Keratinocyte (primary cell): ENCODE results near the gene TRA2A. TPM values are rescaled to one million over a fixed set of nuclear protein-coding genes. Genes with fewer than 3 reads are reported as not detected.

ENCODE experiments used
- DNase-seq: peaks from one replicate; pipeline ENCODE4 v3.0.0-alpha.2; 2011; ENCODE audit warnings: low read depth, missing footprints, low spot score
- FAIRE-seq: peaks from 2 replicates; lab custom pipeline; 2011; peaks lifted over from hg19 to GRCh38; lab: Jason Lieb, UNC
- H2AFZ ChIP-seq: 2 replicates; pipeline ENCODE4 v1.6.0; 2012; ENCODE audit warnings: low read length, control low read depth, inconsistent platforms; ENCODE audit not compliant: control insufficient read depth
- H3K27ac ChIP-seq: 2 replicates; pipeline ENCODE4 v1.5.1; 2011; ENCODE audit warnings: low read length; ENCODE audit not compliant: control insufficient read depth, insufficient read depth
- H3K27me3 ChIP-seq: 3 replicates; pipeline ENCODE4 v1.6.0; 2011; ENCODE audit warnings: low read length; ENCODE audit not compliant: control insufficient read depth, insufficient read depth; ENCODE audit errors: extremely low read depth
- H3K36me3 ChIP-seq, 2 experiments: 2 replicates in 1 of 2; 3 replicates in 1 of 2; pipeline ENCODE4 v1.5.1; 2011; ENCODE audit warnings: low read length in 2 of 2, mild to moderate bottlenecking in 1 of 2; ENCODE audit not compliant: control insufficient read depth in 2 of 2, insufficient read depth in 2 of 2; ENCODE audit errors: extremely low read depth in 1 of 2
- H3K4me1 ChIP-seq: 3 replicates; pipeline ENCODE4 v1.5.1; 2011; ENCODE audit warnings: low read length; ENCODE audit not compliant: control insufficient read depth, insufficient read depth; ENCODE audit errors: extremely low read depth
- H3K4me2 ChIP-seq: 3 replicates; pipeline ENCODE4 v1.6.0; 2011; ENCODE audit warnings: low read depth, low read length; ENCODE audit not compliant: control insufficient read depth, insufficient read depth; ENCODE audit errors: extremely low read depth
- H3K4me3 ChIP-seq, 3 experiments: fragments of 200-600 bp in 1 of 3; sonication (generic) in 1 of 3; 2 replicates in 2 of 3; 3 replicates in 1 of 3; pipeline ENCODE4 v1.5.1; 2011 to 2016; ENCODE audit warnings: low read length in 3 of 3, mild to moderate bottlenecking in 3 of 3, control low read depth in 2 of 3, inconsistent platforms in 1 of 3, low read depth in 1 of 3, mixed read lengths in 1 of 3, mixed run types in 1 of 3, moderate library complexity in 1 of 3; ENCODE audit not compliant: control insufficient read depth in 2 of 3, insufficient read depth in 2 of 3; ENCODE audit errors: extremely low read depth in 1 of 3
- H3K79me2 ChIP-seq: 2 replicates; pipeline ENCODE4 v1.6.0; 2012; ENCODE audit warnings: low read length; ENCODE audit not compliant: control insufficient read depth, insufficient read depth
- H3K9ac ChIP-seq: 3 replicates; pipeline ENCODE4 v1.6.0; 2011; ENCODE audit warnings: low read length; ENCODE audit not compliant: control insufficient read depth, insufficient read depth; ENCODE audit errors: extremely low read depth
- H3K9me1 ChIP-seq: 3 replicates; pipeline ENCODE4 v1.6.0; 2011; ENCODE audit warnings: low read length; ENCODE audit not compliant: control insufficient read depth, insufficient read depth; ENCODE audit errors: extremely low read depth
- H3K9me3 ChIP-seq: 2 replicates; pipeline ENCODE4 v1.5.1; 2012; ENCODE audit warnings: low read depth, low read length; ENCODE audit not compliant: control insufficient read depth
- H4K20me1 ChIP-seq: 3 replicates; pipeline ENCODE4 v1.6.0; 2011; ENCODE audit warnings: low read length; ENCODE audit not compliant: control insufficient read depth, insufficient read depth; ENCODE audit errors: extremely low read depth
- CTCF ChIP-seq, 3 experiments: IDR thresholded peaks in 1 of 3; conservative IDR thresholded peaks in 1 of 3; optimal IDR thresholded peaks in 1 of 3; 2 replicates in 2 of 3; 3 replicates in 1 of 3; pipeline versions ENCODE3 to v1.5.1; 2011; ENCODE audit warnings: low read length in 3 of 3, mild to moderate bottlenecking in 3 of 3, moderate library complexity in 2 of 3, control low read depth in 1 of 3, inconsistent platforms in 1 of 3; ENCODE audit not compliant: insufficient read depth in 2 of 3; ENCODE audit errors: extremely low read depth in 1 of 3
- EZH2 ChIP-seq: IDR thresholded peaks from one replicate; pipeline ENCODE4 v1.6.1; 2012; ENCODE audit warnings: inconsistent platforms, mild to moderate bottlenecking, low read length, moderate library complexity
- dilution Hi-C: fragments of 300-500 bp; cut with MboI; formaldehyde crosslinking; loops from one replicate; pipeline ENCODE4 v1.7.0; 2020; ENCODE audit warnings: low sequenced_read_pairs; ENCODE audit not compliant: extremely low pct_ligation_motif_present
- polyA plus RNA-seq, 5 experiments: library from polyadenylated mRNA; depleted of rRNA in 3 of 5; stranded (reverse) in 3 of 5; stranded (forward) in 1 of 5; unstranded in 1 of 5; fragments of >200 nt; gene quantifications; 1 replicate in 1 of 5; 2 replicates in 3 of 5; 3 replicates in 1 of 5; pipeline versions ENCODE4 v1.2.1 to v1.2.3, GENCODE V29; 2011 to 2012; ENCODE audit warnings: missing spikeins in 2 of 5, low read depth in 1 of 5, low replicate concordance in 1 of 5

Gene TRA2A
- polyA plus RNA-seq, 1 donor (not counting 4 experiments of a cell fraction or from before 2014, with no cell fraction given) = 92.6 TPM

GRCh38 chr7:23467806-23468525, 63.8 kb downstream of the TRA2A start:
- no peak for TF ChIP-seq CTCF (optimal IDR thresholded peaks at IDR 0.05 in 1 of 3, IDR thresholded peaks at IDR 0.05 in 1 of 3, conservative IDR thresholded peaks at IDR 0.05 in 1 of 3; ENCODE audit: extremely low read depth in 1 of 3, insufficient read depth in 2 of 3, low read length in 3 of 3)
- TF ChIP-seq EZH2 = peak; percentile 55
- Histone ChIP-seq H2AFZ (peak overlapping the region; percentile 36), H3K9me3 (no peaks in the 10 kb centered on the region), H3K36me3 (no peaks in the 10 kb centered on the region), H3K4me2 (peak overlapping the region; percentile 76), H4K20me1 (no peaks in the 10 kb centered on the region), H3K9ac (peak overlapping the region; percentile 81), H3K27me3 (peaks cover 48% of the 10 kb centered on the region), H3K27ac (peak overlapping the region; percentile 67), H3K4me3 (peak overlapping the region; percentile 60 to 86 (median 66)), H3K4me1 (peaks cover 21% of the 10 kb centered on the region), H3K9me1 (no peaks in the 10 kb centered on the region), H3K79me2 (peaks cover 37% of the 10 kb centered on the region)
- dilution Hi-C loops = no loop called here
- DNase-seq (no peak), FAIRE-seq (no peak)

GRCh38 chr7:23467291-23467805, 64.4 kb downstream of the TRA2A start:
- Histone ChIP-seq H3K4me2 (peak overlapping the region; percentile 76), H3K9ac (peak overlapping the region; percentile 81), H3K27me3 (peaks cover 48% of the 10 kb centered on the region), H4K20me1 (no peaks in the 10 kb centered on the region), H3K36me3 (no peaks in the 10 kb centered on the region), H2AFZ (no peak overlapping the region), H3K4me3 (peak overlapping the region; percentile 60 to 86 (median 66)), H3K9me3 (no peaks in the 10 kb centered on the region), H3K79me2 (peaks cover 40% of the 10 kb centered on the region), H3K4me1 (peaks cover 18% of the 10 kb centered on the region), H3K27ac (no peak overlapping the region), H3K9me1 (no peaks in the 10 kb centered on the region)
- dilution Hi-C loops = no loop called here
- FAIRE-seq (no peak), DNase-seq (no peak)
- TF ChIP-seq CTCF (optimal IDR thresholded peaks at IDR 0.05 in 1 of 3, IDR thresholded peaks at IDR 0.05 in 1 of 3, conservative IDR thresholded peaks at IDR 0.05 in 1 of 3; ENCODE audit: extremely low read depth in 1 of 3, insufficient read depth in 2 of 3, low read length in 3 of 3) (no peak), EZH2 (no peak)
